GM21528 (cell line): ENCODE data around the gene DDTL.
"Not testable (repeated sequence)": the region's sequence is repeated elsewhere in the genome, so short reads cannot be mapped to it uniquely, and the experiment has no call there.

ENCODE experiments used
- ATAC-seq: cut with Tn5 transposase; IDR thresholded peaks from one replicate; pipeline ENCODE4 v1.9.1; 2021; ENCODE audit warnings: mild to moderate bottlenecking, moderate library complexity; ENCODE audit not compliant: unreplicated experiment, low FRiP score

Gene DDTL

GRCh38 chr22:23969071-23969470 is 2.4 kb downstream of the DDTL start:
- ATAC-seq: no peak

GRCh38 chr22:23970201-23970641 is 3.5 kb downstream of the DDTL start:
- no peak for ATAC-seq

- no peak for ATAC-seq
These were observed 4.3 kb downstream of the DDTL start for GRCh38 chr22:23970816-23971486.

- not testable (repeated sequence) for ATAC-seq
These were observed 5.2 kb downstream of the DDTL start for GRCh38 chr22:23971927-23972326.

GRCh38 chr22:23974345-23974744 is 7.7 kb downstream of the DDTL start, which contains the start of gene DDT:
TSS of gene DDT (minus strand) at chr22:23974441. CDS start at chr22:23974414, 27 bp downstream.
- ATAC-seq: peak; percentile 80

- ATAC-seq: peak; percentile 48
These were observed 8.2 kb downstream of the DDTL start for GRCh38 chr22:23974836-23975352.

- not testable (repeated sequence) for ATAC-seq
These were observed 10.6 kb downstream of the DDTL start for GRCh38 chr22:23977304-23977703.

- ATAC-seq: not testable (repeated sequence)
These were observed 13.0 kb downstream of the DDTL start, which contains the start of gene GSTT2 for GRCh38 chr22:23979557-23980240. TSS of gene GSTT2 (plus strand) at chr22:23980134.

GRCh38 chr22:23980567-23980966 is 13.9 kb downstream of the DDTL start:
- not testable (repeated sequence) for ATAC-seq

GRCh38 chr22:23984430-23984829 is 17.7 kb downstream of the DDTL start:
- ATAC-seq: no peak

- not testable (repeated sequence) for ATAC-seq
These were observed 19.4 kb downstream of the DDTL start for GRCh38 chr22:23986089-23986488.

- ATAC-seq: not testable (repeated sequence)
These were observed 20.0 kb downstream of the DDTL start for GRCh38 chr22:23986538-23987178.

- not testable (repeated sequence) for ATAC-seq
These were observed 23.0 kb downstream of the DDTL start for GRCh38 chr22:23989583-23990244.

GRCh38 chr22:23993080-23993479 is 26.4 kb downstream of the DDTL start:
- not testable (repeated sequence) for ATAC-seq

- not testable (repeated sequence) for ATAC-seq
These were observed 27.0 kb downstream of the DDTL start for GRCh38 chr22:23993581-23994177.

GRCh38 chr22:23997092-23997491 is 30.4 kb downstream of the DDTL start:
- ATAC-seq: no peak

- ATAC-seq: not testable (repeated sequence)
These were observed 33.1 kb downstream of the DDTL start for GRCh38 chr22:23999779-24000178.

GRCh38 chr22:24001314-24001713 is 34.6 kb downstream of the DDTL start:
- ATAC-seq: no peak

GRCh38 chr22:24002272-24002671 is 35.6 kb downstream of the DDTL start:
- ATAC-seq: no peak

GRCh38 chr22:24002851-24003250 is 36.2 kb downstream of the DDTL start:
- no peak for ATAC-seq
